ENCODE measurements around the gene SLC12A3.

DNA sequence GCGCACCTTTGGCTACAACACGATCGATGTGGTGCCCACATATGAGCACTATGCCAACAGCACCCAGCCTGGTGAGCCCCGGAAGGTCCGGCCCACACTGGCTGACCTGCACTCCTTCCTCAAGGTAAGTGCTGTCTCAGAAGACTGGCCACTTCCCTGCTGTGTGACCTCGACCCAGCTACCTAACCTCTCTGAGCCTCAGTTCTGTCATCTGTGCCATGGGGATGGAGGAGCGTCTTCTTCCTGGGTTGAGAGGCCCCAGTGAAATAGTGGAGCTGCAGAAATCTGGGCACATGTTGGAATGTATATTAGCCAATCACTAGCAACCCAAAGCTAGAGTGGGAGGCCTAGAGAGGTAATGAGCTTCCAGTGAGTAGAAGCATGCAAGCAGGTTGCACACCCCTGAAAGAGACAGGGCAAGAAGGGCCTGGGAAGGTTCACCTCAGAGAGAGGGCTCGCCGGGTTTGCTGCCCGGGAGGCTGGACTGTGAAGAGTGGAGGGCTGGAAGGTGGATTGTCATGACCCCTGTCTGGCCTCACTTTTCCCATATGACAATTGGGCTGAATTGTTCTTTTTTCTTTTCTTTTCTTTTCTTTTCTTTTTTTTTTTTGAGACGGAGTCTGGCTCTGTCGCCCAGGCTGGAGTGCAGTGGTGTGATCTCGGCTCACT lies 521 bp downstream of the SLC12A3 start:
- TF ChIP-seq, protein P1, sequence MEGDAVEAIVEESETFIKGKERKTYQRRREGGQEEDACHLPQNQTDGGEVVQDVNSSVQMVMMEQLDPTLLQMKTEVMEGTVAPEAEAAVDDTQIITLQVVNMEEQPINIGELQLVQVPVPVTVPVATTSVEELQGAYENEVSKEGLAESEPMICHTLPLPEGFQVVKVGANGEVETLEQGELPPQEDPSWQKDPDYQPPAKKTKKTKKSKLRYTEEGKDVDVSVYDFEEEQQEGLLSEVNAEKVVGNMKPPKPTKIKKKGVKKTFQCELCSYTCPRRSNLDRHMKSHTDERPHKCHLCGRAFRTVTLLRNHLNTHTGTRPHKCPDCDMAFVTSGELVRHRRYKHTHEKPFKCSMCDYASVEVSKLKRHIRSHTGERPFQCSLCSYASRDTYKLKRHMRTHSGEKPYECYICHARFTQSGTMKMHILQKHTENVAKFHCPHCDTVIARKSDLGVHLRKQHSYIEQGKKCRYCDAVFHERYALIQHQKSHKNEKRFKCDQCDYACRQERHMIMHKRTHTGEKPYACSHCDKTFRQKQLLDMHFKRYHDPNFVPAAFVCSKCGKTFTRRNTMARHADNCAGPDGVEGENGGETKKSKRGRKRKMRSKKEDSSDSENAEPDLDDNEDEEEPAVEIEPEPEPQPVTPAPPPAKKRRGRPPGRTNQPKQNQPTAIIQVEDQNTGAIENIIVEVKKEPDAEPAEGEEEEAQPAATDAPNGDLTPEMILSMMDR (IDR thresholded peaks at IDR 0.05), result no peak
- no peak for TF ChIP-seq POLR2AphosphoS5 (IDR thresholded peaks at IDR 0.05)
- TF ChIP-seq POLR2A (IDR thresholded peaks at IDR 0.05), result no peak

All from breast epithelium (tissue), 3 donors.